Transverse colon (tissue), 4 donors: Measurements from ENCODE around the gene INTS11. TPM values are rescaled to one million over a fixed set of nuclear protein-coding genes. Genes with fewer than 3 reads are reported as not detected.
"Not testable (repeated sequence)": the region's sequence is repeated elsewhere in the genome, so short reads cannot be mapped to it uniquely, and the experiment has no call there.

Source experiments
- DNase-seq: peaks from one replicate; pipeline ENCODE4 v3.0.0-alpha.2; 2019
- H3K27ac ChIP-seq, 4 donors: fragments of 200-600 bp; sonication (generic); 2 replicates each; pipeline ENCODE4 v1.5.1; 2016 to 2018; ENCODE audit warnings: inconsistent platforms in 4 of 4
- H3K27me3 ChIP-seq: fragments of 200-600 bp; sonication (generic); 2 replicates; pipeline ENCODE4 v1.5.1; 2017; ENCODE audit warnings: inconsistent platforms
- H3K36me3 ChIP-seq, 4 donors: fragments of 200-600 bp; sonication (generic); 2 replicates each; pipeline ENCODE4 v1.5.1; 2017 to 2019; ENCODE audit warnings: inconsistent platforms in 4 of 4
- H3K4me1 ChIP-seq, 4 donors: fragments of 200-600 bp; sonication (generic); 2 replicates each; pipeline ENCODE4 v1.5.1; 2017 to 2020; ENCODE audit warnings: inconsistent platforms in 4 of 4
- H3K4me3 ChIP-seq, 4 donors: fragments of 200-600 bp; sonication (generic); 1 replicate in 1 of 4; 2 replicates in 3 of 4; pipeline versions ENCODE4 v1.5.1 to v1.6.1; 2017 to 2019; ENCODE audit warnings: inconsistent platforms in 4 of 4
- H3K9me3 ChIP-seq, 2 donors: fragments of 200-600 bp; sonication (generic); 2 replicates each; pipeline ENCODE4 v1.5.1; 2017 to 2019; ENCODE audit warnings: inconsistent platforms in 2 of 2
- CTCF ChIP-seq, 5 experiments: fragments of 200-600 bp in 3 of 5; fragments of 450-650 bp in 2 of 5; sonication (generic) in 3 of 5; IDR thresholded peaks; 1 replicate in 2 of 5; 2 replicates in 3 of 5; pipeline ENCODE4 v1.5.1; 2016 to 2017; ENCODE audit warnings: antibody characterized with exemption in 5 of 5, inconsistent platforms in 3 of 5, mild to moderate bottlenecking in 2 of 5, moderate library complexity in 1 of 5
- EP300 ChIP-seq: sonication (generic); formaldehyde crosslinking; IDR thresholded peaks from one replicate; pipeline ENCODE4 v1.6.1; 2017; ENCODE audit warnings: antibody characterized with exemption, low read depth
- POLR2A ChIP-seq: fragments of 450-650 bp; IDR thresholded peaks from one replicate; pipeline ENCODE4 v1.6.1; 2016; ENCODE audit warnings: antibody characterized with exemption, mild to moderate bottlenecking, moderate library complexity
- POLR2AphosphoS5 ChIP-seq, 3 donors: sonication (generic); formaldehyde crosslinking; IDR thresholded peaks; one replicate each; pipeline ENCODE4 v1.6.1; 2016; ENCODE audit warnings: antibody characterized with exemption in 3 of 3
- WGBS, 2 donors: methylation state at CpG; one replicate each; pipeline ENCODE4 v1.1.5; 2018; ENCODE audit warnings: low coverage in 1 of 2; 5-methylcytosine and 5-hydroxymethylcytosine counted together
- in situ Hi-C, 4 donors: fragments of 200-750 bp; cut with MboI; loops; one replicate each; pipeline versions ENCODE4 v1.15.0 to v1.15.1; 2017; ENCODE audit warnings: low sequenced_read_pairs in 3 of 4, low pct_ligation_motif_present in 1 of 4, low pct_unique_long_range_greater_than_20kb in 1 of 4
- intact Hi-C: fragments of 100-400 bp; cut with DNase I; formaldehyde crosslinking; loops from one replicate; pipeline ENCODE4 v1.15.1; 2023; ENCODE audit warnings: low total_unique reads
- total RNA-seq, 4 donors: library from RNA; depleted of rRNA; stranded (reverse); fragments of >200 nt; gene quantifications; one replicate each; pipeline ENCODE4 v1.1.0, GENCODE V29; 2016

Gene INTS11
- total RNA-seq, 4 donors from 2014 or later: 118 to 424 (median 140) TPM

DNA sequence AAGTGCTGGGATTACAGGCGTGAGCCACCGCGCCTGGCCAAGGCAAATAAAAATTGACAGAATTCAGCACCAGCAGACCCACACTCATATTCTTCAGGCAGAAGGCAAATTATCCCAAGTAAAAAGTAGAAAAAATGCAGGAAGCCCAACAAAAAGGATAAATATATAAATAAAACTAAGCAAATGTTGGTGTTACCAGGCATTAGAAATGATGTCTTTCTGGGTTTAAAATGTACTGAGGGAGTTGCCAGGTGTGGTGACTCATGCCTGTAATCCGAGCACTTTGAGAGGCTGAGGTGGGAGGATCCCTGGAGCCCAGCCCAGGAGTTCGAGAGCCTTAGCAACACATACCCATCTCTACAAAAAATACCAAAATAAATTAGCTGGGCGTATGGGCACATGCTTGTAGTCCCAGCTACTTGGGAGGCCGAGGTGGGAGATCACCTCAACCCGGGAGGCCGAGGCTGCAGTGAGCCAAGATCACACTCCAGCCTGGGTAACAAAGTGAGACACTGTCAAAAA is 6.3 kb downstream of the INTS11 start:
- in situ Hi-C loops (no loop called here), intact Hi-C loops (no loop called here)
- H3K9me3 ChIP-seq: no peaks in the 10 kb centered on the region
- H3K4me3 ChIP-seq: no peak overlapping the region
- peaks cover 0 to 12% (median 5%) of the 10 kb centered on the region in 4 donors for H3K36me3 ChIP-seq
- peak; percentile 80 for DNase-seq
- no peaks in the 10 kb centered on the region for H3K27me3 ChIP-seq
- WGBS, 2 donors: 40 to 56% methylated on average over 9 of the region's 9 CpGs
- H3K27ac ChIP-seq: peak overlapping the region; percentile 71 to 89 (median 78)
- TF ChIP-seq EP300 (no peak), CTCF (IDR thresholded peaks at IDR 0.05) (no peak), POLR2AphosphoS5 (IDR thresholded peaks at IDR 0.05) (peak in 2 of 3 donors; percentile 16 to 41), POLR2A (no peak)
- H3K4me1 ChIP-seq: peaks cover 19 to 39% (median 21%) of the 10 kb centered on the region in 4 donors

- Histone ChIP-seq H3K27ac (peak overlapping the region; percentile 71 to 89 (median 78)), H3K27me3 (no peaks in the 10 kb centered on the region), H3K4me3 (no peak overlapping the region), H3K9me3 (no peaks in the 10 kb centered on the region), H3K36me3 (peaks cover 0 to 20% (median 6%) of the 10 kb centered on the region in 4 donors), H3K4me1 (peaks cover 15 to 32% (median 18%) of the 10 kb centered on the region in 4 donors)
- WGBS, 2 donors: 86 to 95% methylated on average over 4 to 6 of the region's 6 CpGs
- no peak for DNase-seq
- in situ Hi-C loops: no loop called here
- intact Hi-C loops: no loop called here
- TF ChIP-seq CTCF (IDR thresholded peaks at IDR 0.05): no peak
- no peak for TF ChIP-seq POLR2A
- TF ChIP-seq POLR2AphosphoS5 (IDR thresholded peaks at IDR 0.05): no peak
- no peak for TF ChIP-seq EP300
These were observed 7.0 kb downstream of the INTS11 start for GRCh38 chr1:1317420-1317819.

DNA sequence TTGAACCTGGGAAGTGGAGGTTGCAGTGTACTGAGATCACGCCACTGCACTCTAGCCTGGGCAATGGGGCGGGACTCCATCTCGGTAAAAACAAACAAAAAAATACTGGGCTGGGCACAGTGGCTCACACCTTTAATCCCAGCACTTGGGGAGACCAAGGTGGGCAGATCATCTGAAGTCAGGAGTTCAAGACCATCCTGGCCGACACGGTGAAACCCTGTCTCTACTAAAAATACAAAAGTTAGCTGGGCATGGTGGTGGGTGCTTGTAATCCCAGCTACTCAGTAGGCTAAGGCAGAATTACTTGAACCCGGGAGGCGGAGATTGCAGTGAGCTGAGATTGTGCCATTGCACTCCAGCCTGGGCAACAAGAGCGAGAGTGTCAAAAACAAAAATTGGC is 8.3 kb downstream of the INTS11 start:
- in situ Hi-C loops, H3K9me3 ChIP-seq, H3K27me3 ChIP-seq, DNase-seq, H3K4me3 ChIP-seq, intact Hi-C loops: not testable (repeated sequence)
- Histone ChIP-seq H3K36me3 (peaks cover 0 to 21% (median 8%) of the 10 kb centered on the region in 4 donors), H3K27ac (peak overlapping the region in 2 of 4 donors; percentile 3 to 5), H3K4me1 (peaks cover 12 to 28% (median 16%) of the 10 kb centered on the region in 4 donors)
- WGBS, 2 donors: 74 to 88% methylated on average over 8 of the region's 8 CpGs

- Histone ChIP-seq H3K36me3 (peaks cover 0 to 21% (median 8%) of the 10 kb centered on the region in 4 donors), H3K27ac (peak overlapping the region in 2 of 4 donors; percentile 5 to 43), H3K4me3 (no peak overlapping the region), H3K9me3 (no peaks in the 10 kb centered on the region), H3K4me1 (peaks cover 12 to 28% (median 16%) of the 10 kb centered on the region in 4 donors), H3K27me3 (no peaks in the 10 kb centered on the region)
- TF ChIP-seq POLR2A (no peak), CTCF (IDR thresholded peaks at IDR 0.05) (no peak), POLR2AphosphoS5 (IDR thresholded peaks at IDR 0.05) (no peak)
- WGBS, 2 donors: 60 to 76% methylated on average over 4 to 9 of the region's 26 CpGs
- intact Hi-C loops (no loop called here), in situ Hi-C loops (no loop called here)
- no peak for DNase-seq
These were observed 9.0 kb downstream of the INTS11 start for GRCh38 chr1:1315435-1315954.
